Stimulated activated CD4-positive, alpha-beta T cell treated with anti-CD3 and anti-CD28 coated beads, Interleukin-1b, Interleukin-23, amount 100 ng/mL, for 4 hours (primary cell): ENCODE measurements around the gene SH2D6.
"Not testable (repeated sequence)": the region's sequence is repeated elsewhere in the genome, so short reads cannot be mapped to it uniquely, and the experiment has no call there.

ENCODE experiments used
- DNase-seq, 2 donors: peaks; one replicate each; pipeline ENCODE4 v3.0.0-alpha.2; 2020; ENCODE audit warnings: low read depth in 2 of 2

The SH2D6 gene

DNA sequence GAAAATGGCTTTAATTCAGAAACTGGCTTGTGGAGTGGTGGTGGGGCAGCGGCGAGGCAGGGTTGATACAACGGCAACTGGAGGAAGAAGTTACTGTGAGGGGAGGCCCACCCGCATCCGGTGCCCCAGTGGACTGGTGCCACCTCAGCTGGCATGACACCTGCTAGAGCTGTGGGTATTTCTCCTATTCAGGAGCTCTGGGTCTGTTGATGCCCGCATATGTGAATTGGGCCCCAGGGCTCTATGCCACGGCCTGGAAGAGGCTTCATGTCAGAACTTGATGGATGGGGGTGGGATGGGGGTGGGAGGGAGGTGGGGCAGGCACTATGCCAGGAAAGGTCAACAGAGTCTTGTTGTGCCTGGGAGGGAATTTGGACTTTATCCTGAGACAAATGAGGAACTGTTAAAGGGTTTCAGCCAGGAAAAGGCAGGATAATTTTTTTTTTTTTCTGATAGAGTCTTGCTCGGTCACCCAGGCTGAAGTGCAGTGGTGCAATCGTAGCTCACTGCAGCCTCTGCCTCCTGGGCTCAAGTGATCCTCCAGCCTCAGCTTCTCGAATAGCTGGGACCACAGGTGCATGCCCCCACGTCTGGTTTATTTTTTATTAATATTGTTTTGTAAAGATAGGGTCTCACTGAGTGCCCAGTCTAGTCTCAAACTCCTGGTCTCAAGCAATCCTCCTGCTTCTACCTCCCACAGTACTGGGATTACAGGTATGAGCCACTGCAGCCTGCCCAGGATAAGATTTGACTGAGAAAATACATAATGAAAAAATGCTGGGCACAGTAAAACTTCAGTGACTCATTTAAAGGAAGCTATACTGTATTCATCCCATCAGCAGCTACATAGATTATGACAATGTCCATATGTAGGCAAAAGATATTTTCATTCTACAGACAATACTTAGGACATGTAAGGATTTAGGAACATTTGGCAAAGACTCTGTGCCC lies 52.6 kb downstream of the SH2D6 start:
- DNase-seq: no peak

DNA sequence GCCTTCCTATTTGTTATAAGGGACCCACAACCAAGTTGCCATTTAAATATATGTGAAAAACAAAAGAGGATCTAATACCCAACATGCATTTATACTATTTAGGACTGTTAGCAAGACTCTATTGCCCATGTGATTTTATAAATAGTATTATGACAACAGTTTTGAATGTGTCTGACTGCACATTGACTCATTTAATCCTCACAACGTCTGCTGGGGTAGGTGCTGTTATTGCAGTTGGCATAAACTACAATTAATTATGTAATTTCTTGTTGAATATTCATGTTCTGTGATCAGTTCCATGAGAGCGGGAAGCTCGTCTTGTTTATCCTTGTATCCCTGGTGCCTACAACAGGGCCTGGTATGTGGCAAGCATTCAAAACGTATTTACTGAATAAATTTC lies 53.7 kb downstream of the SH2D6 start:
- no peak for DNase-seq

DNA sequence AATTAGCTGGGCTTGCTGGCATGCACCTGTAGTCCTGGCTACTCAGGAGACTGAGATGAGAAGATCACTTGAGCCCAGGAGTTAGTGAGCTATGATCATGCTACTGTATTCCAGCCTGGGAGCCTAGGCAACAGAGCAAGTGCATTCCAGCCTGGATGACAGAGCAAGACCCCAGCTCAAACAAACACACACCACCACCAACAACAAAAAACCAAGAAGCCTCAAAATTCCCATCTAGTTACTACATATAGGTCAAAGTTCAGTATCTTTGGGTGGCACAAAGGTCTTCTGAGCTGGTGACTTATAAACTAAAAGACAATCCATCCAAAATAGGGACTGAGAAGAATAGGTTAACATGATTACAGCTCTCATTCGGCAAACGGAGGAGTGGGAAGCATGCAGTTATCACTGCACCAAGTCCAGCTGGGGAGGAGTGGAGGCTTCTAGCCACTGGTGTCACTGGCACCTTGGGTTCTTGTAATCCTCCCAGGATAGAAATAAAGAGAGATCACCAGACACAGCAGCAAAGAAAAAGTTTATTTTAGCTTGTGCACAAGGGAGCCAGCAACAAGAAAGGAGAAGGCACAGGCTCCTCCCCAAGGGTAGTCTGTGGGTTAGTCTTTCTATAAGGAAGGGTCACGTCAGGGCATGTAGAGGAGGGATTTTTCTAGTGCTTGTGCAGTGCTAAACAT lies 57.4 kb downstream of the SH2D6 start:
- DNase-seq: no peak

DNA sequence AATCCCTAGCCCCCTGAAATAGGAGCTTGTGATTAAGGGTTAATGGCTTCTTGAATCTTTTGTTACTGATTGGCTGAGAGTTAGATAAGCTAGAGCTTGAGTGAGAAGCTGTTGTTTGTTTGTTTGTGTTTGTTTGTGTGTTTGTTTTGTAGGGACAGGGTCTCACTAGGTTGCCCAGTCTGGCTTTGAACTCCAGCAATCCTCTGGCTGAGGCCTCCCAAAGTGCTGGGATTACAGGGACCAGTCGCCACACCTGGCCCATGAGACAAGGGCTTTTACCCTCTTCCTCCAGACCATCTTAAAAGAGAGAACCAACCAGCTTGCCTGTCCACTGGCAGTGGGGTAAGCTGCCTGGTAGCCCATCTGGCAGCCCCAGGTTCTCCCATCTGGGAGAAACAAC lies 58.1 kb downstream of the SH2D6 start:
- no peak for DNase-seq

DNA sequence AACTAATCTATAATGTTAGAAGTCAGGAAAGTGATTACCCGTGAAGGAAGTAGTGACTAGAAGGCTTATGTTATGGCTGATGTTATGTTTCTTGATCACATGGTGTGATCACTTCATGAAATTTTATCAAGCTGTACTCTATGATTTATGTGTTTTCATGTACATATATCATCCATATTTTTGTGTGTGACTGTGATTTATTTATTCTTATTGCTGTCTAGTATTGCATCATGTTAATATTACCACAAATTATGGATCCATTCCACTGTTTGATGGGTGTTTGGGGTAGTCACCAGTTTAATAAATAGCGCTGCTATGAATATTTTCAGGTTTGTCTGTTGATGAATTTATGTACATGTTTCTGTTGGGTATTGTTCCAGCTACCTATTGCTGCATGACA lies 59.4 kb downstream of the SH2D6 start:
- DNase-seq: no peak

DNA sequence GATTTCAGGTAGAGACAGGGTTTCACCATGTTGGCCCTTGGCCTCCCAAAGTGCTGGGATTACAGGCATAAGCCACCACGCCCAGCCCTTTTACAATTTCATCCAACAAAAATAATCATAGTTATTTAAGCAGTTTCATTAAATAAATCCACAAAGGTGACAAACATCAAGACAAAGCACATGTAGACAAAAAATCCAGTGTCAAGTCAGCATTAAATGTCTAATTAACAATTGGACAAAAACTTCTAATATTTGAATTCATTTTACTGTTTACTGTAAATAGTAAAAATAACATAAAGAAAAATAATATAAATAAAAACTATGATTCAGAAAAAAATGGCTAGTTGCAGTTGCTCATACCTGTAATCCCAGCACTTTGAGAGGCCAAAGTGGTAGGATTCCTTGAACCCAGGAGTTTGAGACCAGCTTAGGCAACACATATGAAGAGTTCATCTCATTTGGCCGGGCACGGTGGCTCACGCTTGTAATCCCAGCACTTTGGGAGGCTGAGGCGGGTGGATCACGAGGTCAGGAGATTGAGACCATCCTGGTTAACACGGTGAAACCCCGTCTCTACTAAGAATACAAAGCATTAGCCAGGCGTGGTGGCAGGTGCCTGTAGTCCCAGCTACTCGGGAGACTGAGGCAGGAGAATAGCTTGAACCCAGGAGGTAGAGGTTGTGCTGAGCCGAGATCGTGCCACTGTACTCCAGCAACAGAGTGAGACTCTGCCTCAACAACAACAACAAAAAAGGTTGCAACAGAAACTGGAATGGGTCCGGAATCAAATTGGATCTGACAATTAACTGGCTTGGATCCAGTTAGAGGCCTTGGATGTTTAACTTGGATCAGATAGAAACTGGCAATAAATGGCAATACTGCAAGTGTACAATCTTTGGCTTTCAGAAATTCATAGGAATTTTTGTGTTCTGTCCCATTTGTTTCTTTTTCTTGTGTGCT lies 63.6 kb downstream of the SH2D6 start:
- no peak for DNase-seq

DNA sequence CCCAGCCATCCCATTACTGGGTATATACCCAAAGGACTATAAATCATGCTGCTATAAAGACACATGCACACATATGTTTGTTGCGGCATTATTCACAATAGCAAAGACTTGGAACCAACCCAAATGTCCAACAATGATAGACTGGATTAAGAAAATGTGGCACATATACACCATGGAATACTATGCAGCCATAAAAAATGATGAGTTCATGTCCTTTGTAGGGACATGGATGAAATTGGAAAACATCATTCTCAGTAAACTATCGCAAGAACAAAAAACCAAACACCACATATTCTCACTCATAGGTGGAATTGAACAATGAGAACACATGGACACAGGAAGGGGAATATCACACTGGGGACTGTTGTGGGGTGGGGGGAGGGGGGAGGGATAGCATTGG lies 66.1 kb downstream of the SH2D6 start:
- DNase-seq: not testable (repeated sequence)

DNA sequence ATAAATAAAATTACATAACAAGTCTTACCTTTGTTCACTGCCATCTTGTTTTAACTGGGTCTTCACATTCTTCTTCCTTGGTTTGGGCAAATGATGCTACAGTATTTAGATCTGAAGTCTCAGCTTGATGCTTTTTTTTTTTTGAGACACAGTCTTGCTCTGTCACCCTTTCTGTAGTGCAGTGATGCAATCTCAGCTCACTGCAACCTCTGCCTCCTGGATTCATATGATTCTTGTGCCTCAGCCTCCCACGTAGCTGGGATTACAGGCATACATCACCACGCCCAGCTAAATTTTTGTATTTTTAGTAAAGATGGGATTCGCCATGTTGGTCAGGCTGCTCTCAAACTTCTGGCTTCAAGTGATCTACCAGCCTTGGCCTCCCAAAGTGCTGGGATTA lies 67.3 kb downstream of the SH2D6 start:
- no peak for DNase-seq
